GM12872 (cell line): ENCODE measurements around the gene RUSF1.

Source experiments
- CTCF ChIP-seq: IDR thresholded peaks from 3 replicates; pipeline ENCODE4 v1.5.1; 2011; ENCODE audit warnings: low read depth, mild to moderate bottlenecking, low read length, moderate library complexity; ENCODE audit not compliant: insufficient read depth

RUSF1 gene

GRCh38 chr16:31467151-31467773, 40.9 kb downstream of the RUSF1 start:
- TF ChIP-seq CTCF = no peak

- TF ChIP-seq CTCF = no peak
Measured at GRCh38 chr16:31466381-31466841, 41.8 kb downstream of the RUSF1 start.

DNA sequence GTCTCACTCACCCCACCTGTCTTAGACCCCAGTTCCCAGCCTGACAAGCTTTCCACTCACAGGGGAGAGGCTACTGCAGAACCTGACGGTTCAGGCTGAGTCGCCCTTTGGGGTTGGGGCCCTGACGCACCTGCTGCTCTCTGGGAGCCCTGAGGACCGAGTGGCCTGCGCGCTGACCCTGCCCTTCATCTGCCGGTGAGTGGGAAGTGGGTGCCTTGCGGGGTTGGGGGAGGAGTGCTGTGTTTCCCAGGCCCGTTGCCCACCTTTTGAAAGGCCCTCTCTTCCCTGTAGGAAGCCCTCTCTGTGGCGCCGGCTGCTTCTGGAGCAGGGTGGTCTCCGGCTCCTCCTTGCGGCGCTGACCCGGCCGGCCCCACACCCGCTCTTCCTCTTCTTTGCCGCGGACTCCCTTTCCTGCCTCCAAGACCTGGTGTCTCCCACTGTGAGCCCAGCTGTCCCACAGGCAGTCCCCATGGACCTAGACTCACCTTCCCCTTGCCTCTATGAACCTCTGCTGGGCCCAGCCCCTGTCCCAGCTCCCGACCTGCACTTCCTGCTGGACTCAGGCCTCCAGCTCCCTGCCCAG, 42.3 kb downstream of the RUSF1 start:
- TF ChIP-seq CTCF = no peak

DNA sequence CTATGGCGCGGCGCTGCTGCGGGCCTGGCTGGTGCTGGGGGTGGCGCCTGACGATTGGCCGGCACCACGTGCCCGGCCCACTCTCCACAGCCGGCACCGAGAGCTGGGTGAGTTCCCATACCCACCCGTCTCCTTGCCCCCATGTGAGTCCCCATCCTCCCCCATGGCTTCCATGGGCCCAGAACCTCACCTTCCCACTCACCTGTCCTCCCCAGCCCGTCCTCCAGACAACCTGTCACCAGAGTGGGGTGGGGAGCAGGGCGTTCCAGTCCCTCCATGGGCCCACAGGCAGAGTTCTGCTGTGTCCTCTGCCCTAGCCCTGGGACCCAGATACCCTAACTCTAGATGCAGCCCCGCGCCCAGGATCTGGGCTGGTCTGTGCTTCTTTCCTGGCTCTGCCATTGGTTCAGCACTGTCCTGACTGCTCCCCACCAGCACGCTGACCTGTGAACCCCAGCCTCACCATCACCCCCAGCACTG, 43.4 kb downstream of the RUSF1 start:
- no peak for TF ChIP-seq CTCF

DNA sequence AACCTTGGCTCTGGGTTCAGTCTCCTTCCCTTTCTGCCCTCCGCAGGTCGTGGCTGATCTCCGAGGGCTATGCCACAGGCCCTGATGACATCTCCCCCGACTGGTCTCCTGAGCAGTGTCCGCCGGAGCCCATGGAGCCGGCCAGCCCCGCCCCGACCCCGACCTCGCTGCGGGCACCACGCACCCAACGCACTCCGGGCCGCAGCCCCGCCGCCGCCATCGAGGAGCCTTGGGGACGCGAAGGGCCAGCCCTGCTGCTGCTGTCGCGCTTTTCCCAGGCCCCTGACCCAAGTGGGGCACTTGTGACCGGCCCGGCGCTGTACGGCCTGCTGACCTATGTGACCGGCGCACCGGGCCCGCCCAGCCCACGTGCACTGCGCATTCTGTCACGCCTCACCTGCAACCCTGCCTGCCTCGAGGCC, 43.8 kb downstream of the RUSF1 start:
- TF ChIP-seq CTCF = no peak

DNA sequence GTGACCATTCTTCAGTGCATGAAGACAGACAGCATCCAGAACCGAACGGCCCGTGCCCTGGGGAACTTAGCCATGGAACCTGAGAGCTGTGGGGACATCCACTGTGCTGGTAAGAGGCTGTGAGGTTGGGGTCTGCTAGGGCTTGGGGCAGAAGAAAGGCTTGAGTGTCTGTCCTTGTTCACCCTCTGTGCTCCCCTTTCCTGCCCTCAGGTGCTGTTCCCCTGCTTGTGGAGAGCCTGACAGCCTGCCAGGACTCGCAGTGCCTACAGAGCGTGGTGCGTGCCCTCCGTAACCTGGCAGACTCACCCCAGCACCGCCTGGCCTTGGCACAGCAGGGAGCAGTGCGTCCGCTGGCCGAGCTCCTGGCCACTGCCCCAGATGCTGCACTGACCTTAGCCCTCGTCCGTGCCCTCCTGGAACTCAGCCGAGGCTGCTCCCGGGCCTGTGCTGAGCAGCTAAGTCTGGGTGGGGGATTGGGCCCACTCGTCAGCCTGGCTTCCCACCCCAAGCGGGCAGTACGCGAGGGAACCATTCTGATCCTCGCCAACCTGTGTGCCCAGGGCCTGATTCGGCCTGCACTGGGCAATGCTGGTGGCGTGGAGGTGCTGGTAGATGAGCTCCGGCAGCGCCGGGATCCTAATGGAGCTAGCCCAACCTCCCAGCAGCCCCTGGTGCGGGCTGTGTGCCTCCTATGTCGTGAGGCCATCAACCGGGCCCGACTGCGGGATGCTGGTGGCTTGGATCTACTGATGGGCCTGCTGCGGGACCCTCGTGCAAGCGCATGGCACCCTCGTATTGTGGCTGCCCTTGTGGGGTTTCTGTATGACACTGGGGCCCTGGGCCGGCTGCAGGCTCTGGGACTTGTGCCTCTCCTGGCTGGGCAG, 46.0 kb downstream of the RUSF1 start:
- no peak for TF ChIP-seq CTCF
